ENCODE results near the gene TXNRD1. TPM values are rescaled to one million over a fixed set of nuclear protein-coding genes. Genes with fewer than 3 reads are reported as not detected.

The TXNRD1 gene
- total RNA-seq, 1 donor from 2014 or later = 176 TPM

- Histone ChIP-seq H2AFZ (ENCODE audit: low read depth, low read length) (no peak overlapping the region), H3K79me2 (ENCODE audit: insufficient read depth, low read length) (peaks cover 96% of the 10 kb centered on the region), H3K4me3 (ENCODE audit: insufficient read depth, low read depth, low read length) (no peak overlapping the region), H3K27ac (ENCODE audit: low read depth, low read length) (no peak overlapping the region), H3K36me3 (ENCODE audit: insufficient read depth, low read length) (peaks cover 19% of the 10 kb centered on the region), H3K27me3 (ENCODE audit: insufficient read depth, low read length) (no peaks in the 10 kb centered on the region), H3K9me3 (ENCODE audit: insufficient read depth, low read depth, low read length) (no peaks in the 10 kb centered on the region), H4K20me1 (ENCODE audit: insufficient read depth, low read length) (peaks cover 92% of the 10 kb centered on the region), H3K4me1 (ENCODE audit: insufficient read depth, low read length) (peaks cover 12% of the 10 kb centered on the region), H3K9ac (ENCODE audit: low read length) (no peak overlapping the region), H3K4me2 (ENCODE audit: low read length) (no peak overlapping the region)
- Mint-ChIP-seq H3K27ac (ENCODE audit: unreplicated experiment) (no peak overlapping the region), H3K36me3 (ENCODE audit: low read depth, unreplicated experiment) (peaks cover 15% of the 10 kb centered on the region), H3K9me3 (ENCODE audit: unreplicated experiment) (no peaks in the 10 kb centered on the region), H3K27me3 (ENCODE audit: low read depth, unreplicated experiment) (no peaks in the 10 kb centered on the region), H3K4me1 (ENCODE audit: low read depth, unreplicated experiment) (no peaks in the 10 kb centered on the region), H3K4me3 (ENCODE audit: unreplicated experiment) (no peak overlapping the region)
- DNase-seq (ENCODE audit: low read depth) (no peak), FAIRE-seq (no peak)
- TF ChIP-seq CTCF (IDR thresholded peaks at IDR 0.05; ENCODE audit: insufficient read depth, low read depth, low read length) (no peak), EZH2 (IDR thresholded peaks at IDR 0.05; ENCODE audit: insufficient read depth, low read length) (no peak)
Measured at GRCh38 chr12:104307655-104308000, 92.0 kb downstream of the TXNRD1 start.

- H3K9me3 ChIP-seq (ENCODE audit: insufficient read depth, low read depth, low read length) = no peaks in the 10 kb centered on the region
- no peaks in the 10 kb centered on the region for H3K4me1 ChIP-seq (ENCODE audit: insufficient read depth, low read length)
- H3K9ac ChIP-seq (ENCODE audit: low read length) = no peak overlapping the region
- no peak for FAIRE-seq
- H3K27me3 ChIP-seq (ENCODE audit: insufficient read depth, low read length) = no peaks in the 10 kb centered on the region
- Mint-ChIP-seq H3K27me3 (ENCODE audit: low read depth, unreplicated experiment) (no peaks in the 10 kb centered on the region), H3K9me3 (ENCODE audit: unreplicated experiment) (no peaks in the 10 kb centered on the region), H3K36me3 (ENCODE audit: low read depth, unreplicated experiment) (peaks cover 10% of the 10 kb centered on the region), H3K27ac (ENCODE audit: unreplicated experiment) (no peak overlapping the region), H3K4me3 (ENCODE audit: unreplicated experiment) (no peak overlapping the region), H3K4me1 (ENCODE audit: low read depth, unreplicated experiment) (no peaks in the 10 kb centered on the region)
- peaks cover 32% of the 10 kb centered on the region for H3K36me3 ChIP-seq (ENCODE audit: insufficient read depth, low read length)
- DNase-seq (ENCODE audit: low read depth) = no peak
- no peak overlapping the region for H3K4me3 ChIP-seq (ENCODE audit: insufficient read depth, low read depth, low read length)
- H3K27ac ChIP-seq (ENCODE audit: low read depth, low read length) = no peak overlapping the region
- TF ChIP-seq EZH2 (IDR thresholded peaks at IDR 0.05; ENCODE audit: insufficient read depth, low read length) (no peak), CTCF (IDR thresholded peaks at IDR 0.05; ENCODE audit: insufficient read depth, low read depth, low read length) (no peak)
- H2AFZ ChIP-seq (ENCODE audit: low read depth, low read length) = no peak overlapping the region
- H4K20me1 ChIP-seq (ENCODE audit: insufficient read depth, low read length) = peaks cover 88% of the 10 kb centered on the region
- H3K79me2 ChIP-seq (ENCODE audit: insufficient read depth, low read length) = peaks cover 93% of the 10 kb centered on the region
- H3K4me2 ChIP-seq (ENCODE audit: low read length) = no peak overlapping the region
Measured at GRCh38 chr12:104309446-104309993, 93.9 kb downstream of the TXNRD1 start.

- Histone ChIP-seq H4K20me1 (ENCODE audit: insufficient read depth, low read length) (peaks cover 83% of the 10 kb centered on the region), H3K27ac (ENCODE audit: low read depth, low read length) (no peak overlapping the region), H3K27me3 (ENCODE audit: insufficient read depth, low read length) (no peaks in the 10 kb centered on the region), H3K79me2 (ENCODE audit: insufficient read depth, low read length) (peaks cover 90% of the 10 kb centered on the region), H3K36me3 (ENCODE audit: insufficient read depth, low read length) (peaks cover 42% of the 10 kb centered on the region), H3K4me1 (ENCODE audit: insufficient read depth, low read length) (no peaks in the 10 kb centered on the region), H3K4me2 (ENCODE audit: low read length) (no peak overlapping the region), H2AFZ (ENCODE audit: low read depth, low read length) (no peak overlapping the region), H3K9ac (ENCODE audit: low read length) (no peak overlapping the region), H3K4me3 (ENCODE audit: insufficient read depth, low read depth, low read length) (no peak overlapping the region), H3K9me3 (ENCODE audit: insufficient read depth, low read depth, low read length) (no peaks in the 10 kb centered on the region)
- H3K4me1 Mint-ChIP-seq (ENCODE audit: low read depth, unreplicated experiment) = no peaks in the 10 kb centered on the region
- H3K27me3 Mint-ChIP-seq (ENCODE audit: low read depth, unreplicated experiment) = no peaks in the 10 kb centered on the region
- DNase-seq (ENCODE audit: low read depth) (no peak), FAIRE-seq (no peak)
- peaks cover 18% of the 10 kb centered on the region for H3K36me3 Mint-ChIP-seq (ENCODE audit: low read depth, unreplicated experiment)
- TF ChIP-seq EZH2 (IDR thresholded peaks at IDR 0.05; ENCODE audit: insufficient read depth, low read length) (no peak), CTCF (IDR thresholded peaks at IDR 0.05; ENCODE audit: insufficient read depth, low read depth, low read length) (no peak)
- H3K4me3 Mint-ChIP-seq (ENCODE audit: unreplicated experiment) = no peak overlapping the region
- no peaks in the 10 kb centered on the region for H3K9me3 Mint-ChIP-seq (ENCODE audit: unreplicated experiment)
- no peak overlapping the region for H3K27ac Mint-ChIP-seq (ENCODE audit: unreplicated experiment)
Measured at GRCh38 chr12:104310751-104311633, 95.4 kb downstream of the TXNRD1 start.

All from astrocyte (in vitro differentiated cells and primary cell).